HepG2 (cell line): ENCODE data around the gene DDX31.

Source experiments
- ATRX ChIP-seq: sonication (generic); formaldehyde crosslinking; IDR thresholded peaks from 2 replicates; pipeline ENCODE4 v1.4.0; 2020; ENCODE audit warnings: missing genetic modification reagents, borderline replicate concordance
- EP300 ChIP-seq, 3 experiments: sonication (generic) in 1 of 3; formaldehyde crosslinking in 1 of 3; IDR thresholded peaks; 2 replicates each; pipeline versions ENCODE4 v1.5.1 to v1.6.1; 2011 to 2020; ENCODE audit warnings: low read depth in 2 of 3, low read length in 2 of 3, borderline replicate concordance in 1 of 3, improper control_type of control experiment in 1 of 3, mild to moderate bottlenecking in 1 of 3, missing genetic modification reagents in 1 of 3, moderate library complexity in 1 of 3
- IKZF4 ChIP-seq: sonication (generic); formaldehyde crosslinking; IDR thresholded peaks from 2 replicates; pipeline ENCODE4 v1.5.1; 2020; ENCODE audit warnings: borderline replicate concordance, mild to moderate bottlenecking, low read depth, missing genetic modification reagents; ENCODE audit errors: not compliant biosample characterization
- MAX ChIP-seq: IDR thresholded peaks from 2 replicates; pipeline ENCODE4 v1.6.1; 2012; ENCODE audit warnings: inconsistent platforms
- MED1 ChIP-seq: sonication (generic); formaldehyde crosslinking; IDR thresholded peaks from 2 replicates; pipeline ENCODE4 v1.4.0; 2020; ENCODE audit warnings: missing genetic modification reagents
- MED8 ChIP-seq: sonication (generic); formaldehyde crosslinking; IDR thresholded peaks from 2 replicates; pipeline ENCODE4 v1.8.1; 2023; ENCODE audit warnings: mild to moderate bottlenecking, missing genetic modification reagents; ENCODE audit not compliant: insufficient replicate concordance
- POLR2AphosphoS5 ChIP-seq: IDR thresholded peaks from 2 replicates; pipeline ENCODE4 v1.6.1; 2012; ENCODE audit warnings: low read depth, low read length
- ZBTB10 ChIP-seq: sonication (generic); formaldehyde crosslinking; IDR thresholded peaks from 2 replicates; pipeline ENCODE4 v1.4.0; 2020; ENCODE audit warnings: missing genetic modification reagents, borderline replicate concordance

GRCh38 chr9:132589148-132590036 lies 80.4 kb downstream of the DDX31 start:
- TF ChIP-seq MED1 (CRISPR knock-in tag) = no peak
- no peak for TF ChIP-seq MAX
- no peak for TF ChIP-seq IKZF4 (CRISPR knock-in tag)
- TF ChIP-seq MED8 (CRISPR knock-in tag) = no peak
- TF ChIP-seq ZBTB10 (CRISPR knock-in tag) = no peak
- TF ChIP-seq ATRX = no peak
- no peak for TF ChIP-seq EP300 (IDR thresholded peaks at IDR 0.05; ENCODE audit: low read depth in 2 of 2, low read length in 2 of 2)
- no peak for TF ChIP-seq EP300 (CRISPR knock-in tag; IDR thresholded peaks at IDR 0.05; ENCODE audit: borderline replicate concordance)
- TF ChIP-seq POLR2AphosphoS5 = no peak
